ENCODE results near the gene CLPSL1. TPM values are rescaled to one million over a fixed set of nuclear protein-coding genes. Genes with fewer than 3 reads are reported as not detected.

Gene CLPSL1
- total and polyA plus RNA-seq, 2 donors (not counting 1 experiment from before 2014, with no cell fraction given): not detected

DNA sequence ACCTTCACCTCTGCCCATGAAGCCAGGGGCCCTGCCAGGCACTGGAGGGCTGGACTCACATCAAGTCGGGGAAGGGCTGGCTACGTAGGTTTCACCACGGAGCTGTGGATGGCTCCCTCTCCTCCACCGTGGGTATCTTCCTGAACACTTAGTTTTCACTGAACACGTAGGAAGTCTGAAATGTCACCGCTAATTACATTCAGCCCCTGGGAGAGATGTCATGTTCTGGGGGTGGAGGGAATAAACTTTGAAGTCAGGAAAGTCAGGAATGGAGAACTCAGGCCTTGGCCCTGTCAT, 30.8 kb downstream of the CLPSL1 start:
- H3K9me3 Mint-ChIP-seq (ENCODE audit: insufficient read depth): no peaks in the 10 kb centered on the region
- Histone ChIP-seq H3K4me3 (ENCODE audit: control extremely low read depth in 1 of 5, extremely low read depth in 1 of 5, insufficient read depth in 1 of 5, low read depth in 2 of 5, low read length in 4 of 5) (no peak overlapping the region), H3K36me3 (replicated peaks in 1 of 2; ENCODE audit: control extremely low read depth in 1 of 2, control insufficient read depth in 1 of 2, extremely low read depth in 1 of 2, insufficient read depth in 2 of 2, low read length in 1 of 2) (no peaks in the 10 kb centered on the region), H3K79me2 (ENCODE audit: control insufficient read depth, insufficient read depth, low read length) (no peaks in the 10 kb centered on the region), H3K9me3 (ENCODE audit: control extremely low read depth in 1 of 3, control insufficient read depth in 2 of 3, insufficient read depth in 1 of 3, low read length in 2 of 3) (peaks cover 0 to 21% (median 0%) of the 10 kb centered on the region in 3 donors), H4K20me1 (ENCODE audit: control insufficient read depth, insufficient read depth, low read length, poor library complexity, severe bottlenecking) (no peaks in the 10 kb centered on the region), H3K27ac (ENCODE audit: low read length in 2 of 2) (no peak overlapping the region), H3K9ac (ENCODE audit: low read length) (no peak overlapping the region), H3K4me2 (replicated peaks; ENCODE audit: low read depth, low read length, poor library complexity, severe bottlenecking) (no peak overlapping the region), H2AFZ (ENCODE audit: insufficient read depth, low read depth, low read length, poor library complexity, severe bottlenecking) (no peak overlapping the region), H3K4me1 (ENCODE audit: control insufficient read depth in 2 of 2, insufficient read depth in 2 of 2, low read length in 2 of 2) (no peaks in the 10 kb centered on the region), H3K27me3 (replicated peaks in 1 of 4; ENCODE audit: control extremely low read depth in 1 of 4, control insufficient read depth in 3 of 4, insufficient read depth in 4 of 4, low read length in 3 of 4) (peaks cover 0 to 26% (median 1%) of the 10 kb centered on the region in 4 experiments)
- H3K27me3 Mint-ChIP-seq: peaks cover 21% of the 10 kb centered on the region
- DNase-seq: no peak
- ChIA-PET POLR2A (no interaction called here), CTCF (no interaction called here)
- H3K4me3 Mint-ChIP-seq: no peak overlapping the region
- no peak for ATAC-seq (ENCODE audit: low read depth)
- no peaks in the 10 kb centered on the region for H3K4me1 Mint-ChIP-seq
- no peak overlapping the region for H3K27ac Mint-ChIP-seq
- TF ChIP-seq, protein P1, sequence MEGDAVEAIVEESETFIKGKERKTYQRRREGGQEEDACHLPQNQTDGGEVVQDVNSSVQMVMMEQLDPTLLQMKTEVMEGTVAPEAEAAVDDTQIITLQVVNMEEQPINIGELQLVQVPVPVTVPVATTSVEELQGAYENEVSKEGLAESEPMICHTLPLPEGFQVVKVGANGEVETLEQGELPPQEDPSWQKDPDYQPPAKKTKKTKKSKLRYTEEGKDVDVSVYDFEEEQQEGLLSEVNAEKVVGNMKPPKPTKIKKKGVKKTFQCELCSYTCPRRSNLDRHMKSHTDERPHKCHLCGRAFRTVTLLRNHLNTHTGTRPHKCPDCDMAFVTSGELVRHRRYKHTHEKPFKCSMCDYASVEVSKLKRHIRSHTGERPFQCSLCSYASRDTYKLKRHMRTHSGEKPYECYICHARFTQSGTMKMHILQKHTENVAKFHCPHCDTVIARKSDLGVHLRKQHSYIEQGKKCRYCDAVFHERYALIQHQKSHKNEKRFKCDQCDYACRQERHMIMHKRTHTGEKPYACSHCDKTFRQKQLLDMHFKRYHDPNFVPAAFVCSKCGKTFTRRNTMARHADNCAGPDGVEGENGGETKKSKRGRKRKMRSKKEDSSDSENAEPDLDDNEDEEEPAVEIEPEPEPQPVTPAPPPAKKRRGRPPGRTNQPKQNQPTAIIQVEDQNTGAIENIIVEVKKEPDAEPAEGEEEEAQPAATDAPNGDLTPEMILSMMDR (IDR thresholded peaks at IDR 0.05): no peak
- no peak for TF ChIP-seq EZH2 (IDR thresholded peaks at IDR 0.05; ENCODE audit: borderline replicate concordance, insufficient read depth, low read depth, low read length, poor library complexity, severe bottlenecking)
- intact Hi-C loops (cut with micrococcal nuclease): no loop called here
- 94% methylated on average over 4 of the region's 6 CpGs for WGBS (ENCODE audit: insufficient coverage)

DNA sequence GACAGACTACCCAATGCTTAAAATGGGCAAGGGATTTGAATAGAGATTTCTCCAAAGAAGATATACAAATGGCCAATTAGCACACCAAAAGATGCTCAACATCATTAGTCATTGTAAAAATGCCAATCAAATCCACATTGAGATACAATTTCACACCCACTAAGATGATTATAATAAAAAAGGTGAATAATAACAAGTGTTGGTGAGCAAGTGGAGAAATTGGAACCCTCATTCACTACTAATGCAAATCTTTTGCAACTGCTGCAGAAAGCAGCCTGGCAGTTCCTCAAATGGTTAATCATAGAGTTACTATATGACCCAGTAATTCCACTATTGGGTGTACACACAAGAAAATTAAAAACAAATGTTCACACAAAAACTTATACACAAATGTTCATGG, 36.7 kb downstream of the CLPSL1 start:
- H3K27me3 Mint-ChIP-seq: peaks cover 4% of the 10 kb centered on the region
- TF ChIP-seq EZH2 (IDR thresholded peaks at IDR 0.05; ENCODE audit: borderline replicate concordance, insufficient read depth, low read depth, low read length, poor library complexity, severe bottlenecking): no peak
- TF ChIP-seq, protein P1 (IDR thresholded peaks at IDR 0.05): no peak
- H3K4me1 ChIP-seq (ENCODE audit: control insufficient read depth in 2 of 2, insufficient read depth in 2 of 2, low read length in 2 of 2): no peaks in the 10 kb centered on the region
- H3K27me3 ChIP-seq (replicated peaks in 1 of 4; ENCODE audit: control extremely low read depth in 1 of 4, control insufficient read depth in 3 of 4, insufficient read depth in 4 of 4, low read length in 3 of 4): peaks cover 0 to 13% (median 0%) of the 10 kb centered on the region in 4 experiments
- intact Hi-C loops (cut with micrococcal nuclease): no loop called here
- no peak overlapping the region for H3K27ac Mint-ChIP-seq
- H3K9ac ChIP-seq (ENCODE audit: low read length): no peak overlapping the region
- POLR2A ChIA-PET: no interaction called here
- H3K4me3 ChIP-seq (ENCODE audit: control extremely low read depth in 1 of 5, extremely low read depth in 1 of 5, insufficient read depth in 1 of 5, low read depth in 2 of 5, low read length in 4 of 5): no peak overlapping the region
- no peak overlapping the region for H3K4me3 Mint-ChIP-seq
- no peaks in the 10 kb centered on the region for H3K79me2 ChIP-seq (ENCODE audit: control insufficient read depth, insufficient read depth, low read length)
- peaks cover 4% of the 10 kb centered on the region for H3K4me1 Mint-ChIP-seq
- DNase-seq (no peak), ATAC-seq (ENCODE audit: low read depth) (no peak)
- H3K27ac ChIP-seq (ENCODE audit: low read length in 2 of 2): no peak overlapping the region
- no peak overlapping the region for H3K4me2 ChIP-seq (replicated peaks; ENCODE audit: low read depth, low read length, poor library complexity, severe bottlenecking)
- peaks cover 2% of the 10 kb centered on the region for H3K9me3 Mint-ChIP-seq (ENCODE audit: insufficient read depth)
- no peak overlapping the region for H2AFZ ChIP-seq (ENCODE audit: insufficient read depth, low read depth, low read length, poor library complexity, severe bottlenecking)
- no peaks in the 10 kb centered on the region for H4K20me1 ChIP-seq (ENCODE audit: control insufficient read depth, insufficient read depth, low read length, poor library complexity, severe bottlenecking)
- peaks cover 0 to 20% (median 6%) of the 10 kb centered on the region in 3 donors for H3K9me3 ChIP-seq (ENCODE audit: control extremely low read depth in 1 of 3, control insufficient read depth in 2 of 3, insufficient read depth in 1 of 3, low read length in 2 of 3)
- no peaks in the 10 kb centered on the region for H3K36me3 ChIP-seq (replicated peaks in 1 of 2; ENCODE audit: control extremely low read depth in 1 of 2, control insufficient read depth in 1 of 2, extremely low read depth in 1 of 2, insufficient read depth in 2 of 2, low read length in 1 of 2)
- CTCF ChIA-PET: no interaction called here
